Neutrophil (primary cell): ENCODE measurements around the gene MRS2.

Source experiments
- H3K27ac ChIP-seq: fragments of 200-600 bp; sonication (generic); 2 replicates; pipeline ENCODE4 v1.5.1; 2016; ENCODE audit warnings: mild to moderate bottlenecking, moderate library complexity
- H3K27me3 ChIP-seq: fragments of 200-600 bp; sonication (generic); 2 replicates; pipeline ENCODE4 v1.6.0; 2016; ENCODE audit warnings: mild to moderate bottlenecking
- H3K36me3 ChIP-seq: fragments of 200-600 bp; sonication (generic); 2 replicates; pipeline ENCODE4 v1.5.1; 2017
- H3K4me1 ChIP-seq, 2 experiments: fragments of 200-600 bp in 1 of 2; sonication (generic) in 1 of 2; 1 replicate in 1 of 2; 2 replicates in 1 of 2; pipeline versions ENCODE4 v1.5.1 to v1.6.1; 2013 to 2016; ENCODE audit warnings: low read depth in 1 of 2, low read length in 1 of 2, mild to moderate bottlenecking in 1 of 2, moderate library complexity in 1 of 2; ENCODE audit not compliant: control insufficient read depth in 1 of 2, insufficient read depth in 1 of 2
- H3K4me3 ChIP-seq, 2 experiments: fragments of 200-600 bp in 1 of 2; sonication (generic) in 1 of 2; 1 replicate in 1 of 2; 2 replicates in 1 of 2; pipeline ENCODE4 v1.5.1; 2013 to 2016; ENCODE audit warnings: low read depth in 1 of 2, low read length in 1 of 2, mild to moderate bottlenecking in 1 of 2, moderate library complexity in 1 of 2
- H3K9me3 ChIP-seq: fragments of 200-600 bp; sonication (generic); 2 replicates; pipeline ENCODE4 v1.5.1; 2016
- TF ChIP-seq, protein P1 (sequence below): fragments of 200-600 bp; sonication (generic); IDR thresholded peaks from 2 replicates; pipeline ENCODE4 v1.5.1; 2016; ENCODE audit warnings: antibody characterized with exemption

Gene MRS2

DNA sequence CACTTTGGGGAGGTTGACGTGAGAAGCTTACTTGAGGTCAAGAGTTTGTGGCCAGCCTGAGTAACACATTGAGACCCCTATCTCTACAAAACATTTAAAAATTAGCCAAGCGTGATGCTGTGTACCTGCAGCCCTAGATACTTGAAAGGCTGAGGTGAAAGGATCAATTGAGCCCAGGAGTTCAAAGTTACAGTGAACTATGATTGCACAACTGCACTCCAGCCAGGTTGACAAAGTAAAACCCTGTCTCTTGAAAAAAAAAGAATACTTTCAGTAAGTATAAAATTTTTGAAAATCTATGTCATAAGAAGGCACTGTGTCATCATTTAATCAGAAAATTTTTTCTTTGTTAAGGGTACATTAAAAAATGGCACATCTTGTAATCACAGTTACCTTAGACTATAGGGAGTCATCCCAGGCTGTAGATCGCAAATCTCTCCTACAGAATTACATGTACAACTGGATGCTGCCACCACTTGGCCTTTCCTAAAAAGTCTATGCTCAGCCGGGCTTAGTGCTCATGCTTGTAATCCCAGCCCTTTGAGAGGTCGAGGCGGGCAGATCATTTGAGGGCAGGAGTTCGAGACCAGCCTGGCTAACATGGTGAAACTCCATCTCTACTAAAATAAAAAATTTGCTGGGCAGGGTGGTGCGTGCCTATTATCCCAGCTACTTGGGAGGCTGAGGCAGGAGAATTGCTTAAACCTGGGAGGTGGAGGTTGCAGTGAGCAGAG lies 17.0 kb upstream of the MRS2 start:
- H3K4me3 ChIP-seq = no peak overlapping the region
- TF ChIP-seq, protein P1, sequence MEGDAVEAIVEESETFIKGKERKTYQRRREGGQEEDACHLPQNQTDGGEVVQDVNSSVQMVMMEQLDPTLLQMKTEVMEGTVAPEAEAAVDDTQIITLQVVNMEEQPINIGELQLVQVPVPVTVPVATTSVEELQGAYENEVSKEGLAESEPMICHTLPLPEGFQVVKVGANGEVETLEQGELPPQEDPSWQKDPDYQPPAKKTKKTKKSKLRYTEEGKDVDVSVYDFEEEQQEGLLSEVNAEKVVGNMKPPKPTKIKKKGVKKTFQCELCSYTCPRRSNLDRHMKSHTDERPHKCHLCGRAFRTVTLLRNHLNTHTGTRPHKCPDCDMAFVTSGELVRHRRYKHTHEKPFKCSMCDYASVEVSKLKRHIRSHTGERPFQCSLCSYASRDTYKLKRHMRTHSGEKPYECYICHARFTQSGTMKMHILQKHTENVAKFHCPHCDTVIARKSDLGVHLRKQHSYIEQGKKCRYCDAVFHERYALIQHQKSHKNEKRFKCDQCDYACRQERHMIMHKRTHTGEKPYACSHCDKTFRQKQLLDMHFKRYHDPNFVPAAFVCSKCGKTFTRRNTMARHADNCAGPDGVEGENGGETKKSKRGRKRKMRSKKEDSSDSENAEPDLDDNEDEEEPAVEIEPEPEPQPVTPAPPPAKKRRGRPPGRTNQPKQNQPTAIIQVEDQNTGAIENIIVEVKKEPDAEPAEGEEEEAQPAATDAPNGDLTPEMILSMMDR = no peak
- no peaks in the 10 kb centered on the region for H3K9me3 ChIP-seq
- H3K36me3 ChIP-seq = no peaks in the 10 kb centered on the region
- H3K27me3 ChIP-seq = no peaks in the 10 kb centered on the region
- no peaks in the 10 kb centered on the region for H3K4me1 ChIP-seq
- H3K27ac ChIP-seq = no peak overlapping the region

- H3K9me3 ChIP-seq = no peaks in the 10 kb centered on the region
- H3K4me3 ChIP-seq = no peak overlapping the region
- H3K27me3 ChIP-seq = no peaks in the 10 kb centered on the region
- H3K4me1 ChIP-seq = no peaks in the 10 kb centered on the region
- H3K27ac ChIP-seq = no peak overlapping the region
- no peaks in the 10 kb centered on the region for H3K36me3 ChIP-seq
- TF ChIP-seq, protein P1 = no peak
Observed at GRCh38 chr6:24387818-24388217, 14.9 kb upstream of the MRS2 start.

DNA sequence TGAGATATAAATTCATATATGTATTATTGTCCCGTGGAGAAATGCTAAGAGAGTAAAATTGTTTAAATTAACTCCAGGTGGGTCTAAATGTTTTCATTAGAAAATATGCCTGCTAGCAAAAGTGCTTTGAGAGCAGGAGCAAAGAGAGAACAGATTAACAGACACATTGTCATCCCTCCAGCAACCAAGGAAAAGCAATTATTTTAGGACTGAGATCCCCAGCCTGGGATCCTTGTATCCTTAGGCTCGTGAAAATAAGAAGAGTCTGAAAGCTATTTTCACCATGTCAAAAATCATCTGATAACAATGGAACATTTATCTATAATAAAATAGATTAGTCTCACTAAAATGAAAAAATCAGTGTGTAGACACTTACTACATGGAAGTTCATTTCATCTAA lies 11.5 kb upstream of the MRS2 start:
- Histone ChIP-seq H3K36me3 (no peaks in the 10 kb centered on the region), H3K27me3 (no peaks in the 10 kb centered on the region), H3K4me1 (no peaks in the 10 kb centered on the region), H3K27ac (no peak overlapping the region), H3K9me3 (no peaks in the 10 kb centered on the region), H3K4me3 (no peak overlapping the region)
- TF ChIP-seq, protein P1 = no peak

DNA sequence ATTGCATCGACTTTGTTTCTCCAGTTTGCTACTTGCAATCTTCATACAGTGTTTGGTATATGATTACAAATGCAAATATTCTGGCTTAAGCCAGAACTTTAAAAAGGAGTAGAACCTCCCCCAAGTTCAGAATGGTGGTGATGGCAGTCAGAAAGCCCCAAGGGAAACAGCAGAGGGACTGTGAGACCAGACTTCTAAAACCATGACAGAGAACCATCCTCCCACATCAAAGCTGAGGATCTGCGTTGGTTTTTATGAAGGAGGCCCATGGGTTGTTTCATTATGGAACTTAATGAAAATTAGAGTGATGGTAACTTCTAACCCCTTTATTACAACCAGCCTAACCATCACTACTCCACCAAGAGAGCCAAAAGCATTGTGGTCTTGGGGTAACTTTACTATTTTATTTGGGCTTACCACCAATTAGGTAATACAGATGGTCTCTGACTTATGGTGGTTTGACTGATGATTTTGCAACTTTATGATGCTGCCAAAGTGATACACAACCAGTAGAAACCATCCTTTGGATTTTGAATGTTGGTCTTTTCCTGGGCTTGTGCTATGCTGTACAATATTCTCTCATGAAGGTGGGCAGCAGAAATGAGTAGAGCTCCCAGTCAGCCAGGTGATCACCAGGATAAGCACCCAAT lies 10.9 kb upstream of the MRS2 start:
- Histone ChIP-seq H3K27me3 (no peaks in the 10 kb centered on the region), H3K4me3 (no peak overlapping the region), H3K9me3 (no peaks in the 10 kb centered on the region), H3K27ac (no peak overlapping the region), H3K36me3 (no peaks in the 10 kb centered on the region), H3K4me1 (no peaks in the 10 kb centered on the region)
- TF ChIP-seq, protein P1 = no peak

DNA sequence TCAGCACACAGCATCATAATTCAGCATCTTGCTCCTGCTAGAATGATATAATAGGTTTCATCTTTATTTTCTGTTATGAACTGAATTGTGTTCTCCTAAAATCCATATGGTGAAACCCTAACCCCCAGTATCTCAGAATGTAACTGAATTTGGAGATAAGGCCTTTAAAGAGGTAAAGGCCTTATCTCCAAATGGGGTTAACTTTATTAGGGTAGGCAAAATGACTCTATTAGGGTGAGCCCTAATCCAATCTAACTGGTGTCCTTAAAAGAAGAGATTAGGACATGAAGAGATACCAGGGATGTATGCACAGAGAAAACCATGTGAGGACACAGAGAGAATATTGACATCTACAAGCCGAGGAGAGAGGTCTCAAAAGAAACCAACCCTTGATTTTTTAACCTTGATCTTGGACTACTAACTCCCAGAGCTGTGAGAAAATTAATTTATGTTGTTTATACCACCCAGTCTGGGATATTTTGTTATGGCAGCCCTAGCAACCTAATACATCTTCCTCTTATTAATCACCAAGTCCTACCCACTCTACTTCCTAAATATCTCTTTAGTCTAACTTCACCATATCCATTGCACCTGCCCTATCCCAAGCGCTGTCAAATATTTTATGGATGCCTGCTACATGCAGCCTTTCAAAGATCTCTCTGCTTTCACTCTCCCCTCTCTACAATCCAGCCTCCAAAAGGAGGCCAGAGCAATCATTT lies 8.5 kb upstream of the MRS2 start:
- Histone ChIP-seq H3K9me3 (no peaks in the 10 kb centered on the region), H3K36me3 (no peaks in the 10 kb centered on the region), H3K27ac (no peak overlapping the region), H3K27me3 (peaks cover 9% of the 10 kb centered on the region), H3K4me3 (no peak overlapping the region), H3K4me1 (no peaks in the 10 kb centered on the region)
- TF ChIP-seq, protein P1 = no peak
